ENCODE measurements around the gene RELL2.
A peak's percentile ranks its signal among the peaks of the same experiment; 100 is the strongest.

Gene RELL2

DNA sequence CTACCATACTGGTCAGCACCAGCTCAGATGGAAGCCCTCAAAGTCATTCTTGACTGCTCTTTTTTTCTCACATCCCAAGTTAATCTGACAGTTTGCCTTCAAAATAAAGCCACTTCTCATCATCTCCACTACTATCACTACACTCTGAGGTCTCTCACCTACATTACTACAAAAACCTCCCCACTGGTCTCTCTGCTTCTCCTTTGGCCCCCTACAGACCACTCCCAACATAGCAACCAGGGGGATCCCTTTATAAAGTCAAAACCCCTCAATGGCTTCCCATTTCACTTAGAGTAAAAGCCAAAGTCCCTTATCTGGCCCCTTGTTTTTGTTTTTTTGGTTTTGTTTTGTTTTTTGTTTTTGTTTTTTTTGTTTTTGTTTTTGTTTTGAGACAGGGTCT lies 40.6 kb downstream of the RELL2 start:
- no peak for DNase-seq (ENCODE audit: low read depth, low spot score)

DNA sequence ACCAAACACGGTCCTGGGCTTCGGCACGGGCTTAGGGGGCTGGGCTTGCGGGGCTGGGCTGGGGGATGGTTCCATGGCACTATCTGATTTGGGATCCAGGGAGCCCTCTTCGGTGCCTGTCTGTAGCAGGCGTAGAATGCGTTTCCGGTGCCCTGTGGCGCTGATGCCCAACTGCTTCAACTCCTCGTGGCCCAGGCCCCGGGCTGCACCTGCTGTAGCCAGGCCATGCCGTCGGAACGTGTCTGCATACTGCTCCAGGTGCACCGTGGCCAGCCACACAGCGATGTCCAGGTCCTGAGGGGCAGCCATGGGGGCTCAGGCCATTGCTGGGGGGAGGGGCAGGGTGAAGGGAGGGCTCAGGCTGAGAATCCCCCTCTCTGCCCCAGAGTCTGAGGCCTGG lies 43.4 kb downstream of the RELL2 start:
- WGBS (ENCODE audit: insufficient coverage, insufficient read length), result no CpG with 5 or more reads among the region's 16 CpGs
- H3K9me3 ChIP-seq (ENCODE audit: control insufficient read depth, insufficient read depth, low read length), result no peaks in the 10 kb centered on the region
- peaks cover 3% of the 10 kb centered on the region; the same call in 1 of the 2 replicates for H3K36me3 ChIP-seq (ENCODE audit: control insufficient read depth, insufficient read depth, low read length)
- H3K4me1 ChIP-seq (ENCODE audit: control insufficient read depth, insufficient read depth, low read length), result peaks cover 9% of the 10 kb centered on the region
- no peaks in the 10 kb centered on the region for H3K27me3 ChIP-seq (ENCODE audit: control insufficient read depth, insufficient read depth, low read length)
- no peak overlapping the region for H3K4me3 ChIP-seq (ENCODE audit: low read length)
- no peak overlapping the region for H3K27ac ChIP-seq (ENCODE audit: low read length)
- DNase-seq (ENCODE audit: low read depth, low spot score), result no peak

More for the DNA sequence above, 40.6 kb downstream of the RELL2 start:
- H3K4me3 ChIP-seq (ENCODE audit: low read length), result no peak overlapping the region
- no peaks in the 10 kb centered on the region for H3K27me3 ChIP-seq (ENCODE audit: control insufficient read depth, insufficient read depth, low read length)
- H3K9me3 ChIP-seq (ENCODE audit: control insufficient read depth, insufficient read depth, low read length), result no peaks in the 10 kb centered on the region
- no peak overlapping the region for H3K27ac ChIP-seq (ENCODE audit: low read length)
- peaks cover 7% of the 10 kb centered on the region for H3K36me3 ChIP-seq (ENCODE audit: control insufficient read depth, insufficient read depth, low read length)
- peaks cover 7% of the 10 kb centered on the region for H3K4me1 ChIP-seq (ENCODE audit: control insufficient read depth, insufficient read depth, low read length)

DNA sequence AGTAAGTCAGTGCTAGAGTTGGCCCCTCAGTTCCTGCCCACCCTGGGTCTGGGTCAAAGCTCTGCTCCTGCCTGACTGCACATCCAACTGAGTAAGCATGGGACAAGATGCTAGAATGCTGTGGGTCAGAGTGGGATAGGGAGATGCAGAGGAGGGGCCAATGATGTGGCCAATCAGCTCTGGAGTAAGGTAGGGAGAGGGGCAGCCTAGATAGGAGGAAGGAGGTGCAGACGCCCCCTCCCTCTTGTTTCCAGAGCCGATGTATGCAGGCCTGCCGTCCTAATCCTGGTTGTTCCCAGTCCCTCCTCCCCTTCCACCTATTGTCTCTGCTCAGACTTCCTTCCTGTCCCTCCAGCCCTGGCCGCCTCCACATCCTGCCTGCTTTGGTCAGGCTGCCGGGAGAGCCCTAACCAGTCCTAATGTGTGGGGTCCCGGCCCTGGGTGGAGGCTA lies 44.0 kb downstream of the RELL2 start:
- H3K4me1 ChIP-seq (ENCODE audit: control insufficient read depth, insufficient read depth, low read length), result peaks cover 9% of the 10 kb centered on the region
- DNase-seq (ENCODE audit: low read depth, low spot score), result peak; percentile 93
- no peak overlapping the region; the same call in 1 of the 2 replicates for H3K4me3 ChIP-seq (ENCODE audit: low read length)
- H3K36me3 ChIP-seq (ENCODE audit: control insufficient read depth, insufficient read depth, low read length), result peaks cover 3% of the 10 kb centered on the region; the same call in 1 of the 2 replicates
- no CpG with 5 or more reads among the region's 6 CpGs for WGBS (ENCODE audit: insufficient coverage, insufficient read length)
- H3K9me3 ChIP-seq (ENCODE audit: control insufficient read depth, insufficient read depth, low read length), result no peaks in the 10 kb centered on the region
- H3K27ac ChIP-seq (ENCODE audit: low read length), result no peak overlapping the region
- no peaks in the 10 kb centered on the region for H3K27me3 ChIP-seq (ENCODE audit: control insufficient read depth, insufficient read depth, low read length)

DNA sequence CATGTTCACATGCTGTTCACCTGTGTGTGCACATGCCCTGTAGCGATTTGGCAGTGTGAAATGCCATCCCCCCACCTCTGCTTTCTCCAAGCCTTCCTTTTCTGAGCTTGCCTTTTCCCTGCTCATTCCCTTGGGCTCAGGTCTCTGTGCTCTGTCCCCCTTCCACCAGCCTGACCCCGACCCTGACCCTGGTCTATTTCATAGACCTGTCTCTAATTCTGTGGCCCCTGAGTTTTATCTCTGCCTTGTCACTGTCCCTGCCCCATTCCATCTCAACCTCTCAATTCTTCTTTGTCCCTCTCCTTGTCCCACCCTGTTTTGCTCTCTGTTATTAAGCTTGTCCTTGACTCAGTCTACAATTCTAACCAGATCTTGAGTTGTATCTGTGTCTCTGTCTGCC lies 44.5 kb downstream of the RELL2 start:
- DNase-seq (ENCODE audit: low read depth, low spot score), result no peak
- peaks cover 9% of the 10 kb centered on the region for H3K4me1 ChIP-seq (ENCODE audit: control insufficient read depth, insufficient read depth, low read length)
- H3K27me3 ChIP-seq (ENCODE audit: control insufficient read depth, insufficient read depth, low read length), result no peaks in the 10 kb centered on the region
- peak overlapping the region; percentile 61; the same call in 1 of the 2 replicates for H3K4me3 ChIP-seq (ENCODE audit: low read length)
- no peaks in the 10 kb centered on the region for H3K9me3 ChIP-seq (ENCODE audit: control insufficient read depth, insufficient read depth, low read length)
- H3K27ac ChIP-seq (ENCODE audit: low read length), result no peak overlapping the region
- no CpG with 5 or more reads among the region's 2 CpGs for WGBS (ENCODE audit: insufficient coverage, insufficient read length)
- peaks cover 3% of the 10 kb centered on the region; the same call in 1 of the 2 replicates for H3K36me3 ChIP-seq (ENCODE audit: control insufficient read depth, insufficient read depth, low read length)

DNA sequence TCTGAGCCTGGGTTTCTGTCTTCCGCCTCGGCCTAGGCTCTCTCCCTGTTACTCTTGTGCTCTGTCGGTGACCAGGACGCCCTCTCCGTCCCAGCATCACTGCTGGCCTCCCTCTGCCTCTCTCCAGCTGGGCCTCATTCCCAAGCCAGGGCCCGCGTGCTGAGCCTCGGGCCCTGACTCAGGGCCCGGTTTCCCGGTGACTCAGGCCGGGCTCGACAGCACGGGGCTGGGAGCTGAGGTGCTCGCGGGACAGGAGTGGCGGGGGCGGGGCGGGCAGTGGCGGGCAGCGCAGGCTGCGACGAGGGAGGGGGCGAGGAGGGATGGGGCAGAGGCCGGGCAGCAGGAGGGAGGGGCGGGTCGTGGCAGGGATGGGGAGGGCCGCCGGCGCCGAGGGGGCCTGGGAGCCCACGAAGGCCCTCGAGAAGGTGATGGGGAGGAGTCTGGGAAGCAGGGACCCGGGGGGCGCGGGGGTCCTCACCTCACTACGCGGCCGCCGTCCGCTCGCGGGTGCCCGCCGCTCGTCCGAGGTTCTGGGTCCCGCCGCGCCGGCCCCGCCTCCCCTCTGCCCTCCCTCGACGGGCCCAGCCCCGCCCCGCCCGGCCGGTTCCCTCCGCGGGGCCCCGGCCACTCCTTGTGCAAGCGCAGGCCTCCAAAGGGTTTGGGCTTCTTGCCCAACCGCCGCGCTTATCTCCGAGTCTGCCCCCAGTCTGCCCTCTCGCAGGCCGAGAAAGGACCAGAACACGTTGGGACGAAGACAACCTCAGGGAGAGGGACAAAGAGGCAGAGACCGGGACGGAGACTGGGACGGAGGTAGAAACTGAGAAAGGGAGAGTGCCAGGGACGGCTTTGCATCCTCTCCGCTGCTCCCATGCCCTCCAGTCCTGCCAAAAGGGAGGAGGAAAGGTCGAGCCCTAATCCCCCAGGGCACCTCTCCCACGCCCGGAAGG lies 45.2 kb downstream of the RELL2 start, which contains the start of gene ARAP3:
TSS of gene ARAP3 (minus strand) at position 536 of the 947 bp plus-strand sequence. CDS start 1,744 bp downstream, outside the sequence.
- H3K27me3 ChIP-seq (ENCODE audit: control insufficient read depth, insufficient read depth, low read length), result no peaks in the 10 kb centered on the region
- DNase-seq (ENCODE audit: low read depth, low spot score), result no peak
- no CpG with 5 or more reads among the region's 77 CpGs for WGBS (ENCODE audit: insufficient coverage, insufficient read length)
- H3K4me1 ChIP-seq (ENCODE audit: control insufficient read depth, insufficient read depth, low read length), result peaks cover 10% of the 10 kb centered on the region
- H3K36me3 ChIP-seq (ENCODE audit: control insufficient read depth, insufficient read depth, low read length), result peaks cover 3% of the 10 kb centered on the region; the same call in 1 of the 2 replicates
- peak within 1 kb of the TSS; percentile 61; the same call in 1 of the 2 replicates for H3K4me3 ChIP-seq (ENCODE audit: low read length)
- H3K9me3 ChIP-seq (ENCODE audit: control insufficient read depth, insufficient read depth, low read length), result no peaks in the 10 kb centered on the region
- H3K27ac ChIP-seq (ENCODE audit: low read length), result no peak within 1 kb of the TSS

DNA sequence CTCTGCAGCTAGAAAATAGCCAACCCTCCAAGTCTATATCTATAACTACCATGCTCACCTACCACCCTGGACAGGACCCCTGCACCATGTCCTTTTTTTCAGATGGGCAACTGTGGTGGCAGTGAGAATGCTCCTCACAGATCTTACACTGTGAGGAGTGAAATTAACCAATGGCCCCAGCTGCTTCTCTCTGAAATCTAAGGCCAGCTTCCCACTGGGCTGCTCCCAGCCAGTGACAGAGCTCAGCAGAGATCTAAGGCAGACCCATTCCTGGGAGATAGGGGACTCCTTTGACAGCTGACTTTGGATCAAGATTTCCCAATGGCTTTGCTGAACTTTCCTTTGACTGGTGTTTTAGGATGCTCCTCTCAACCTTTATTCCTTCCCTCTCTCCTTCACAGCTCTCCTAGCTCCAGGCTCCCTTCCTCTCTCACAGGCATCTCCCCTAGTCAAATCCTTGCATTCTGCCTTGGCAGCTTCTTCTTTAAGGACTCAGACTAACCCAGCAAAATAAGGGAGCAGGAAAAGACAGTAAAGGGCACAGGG lies 46.9 kb downstream of the RELL2 start:
- Histone ChIP-seq H3K4me1 (ENCODE audit: control insufficient read depth, insufficient read depth, low read length) (peaks cover 11% of the 10 kb centered on the region), H3K36me3 (ENCODE audit: control insufficient read depth, insufficient read depth, low read length) (peaks cover 3% of the 10 kb centered on the region; the same call in 1 of the 2 replicates), H3K27me3 (ENCODE audit: control insufficient read depth, insufficient read depth, low read length) (no peaks in the 10 kb centered on the region), H3K27ac (ENCODE audit: low read length) (no peak overlapping the region), H3K9me3 (ENCODE audit: control insufficient read depth, insufficient read depth, low read length) (no peaks in the 10 kb centered on the region), H3K4me3 (ENCODE audit: low read length) (no peak overlapping the region)
- DNase-seq (ENCODE audit: low read depth, low spot score), result no peak

DNA sequence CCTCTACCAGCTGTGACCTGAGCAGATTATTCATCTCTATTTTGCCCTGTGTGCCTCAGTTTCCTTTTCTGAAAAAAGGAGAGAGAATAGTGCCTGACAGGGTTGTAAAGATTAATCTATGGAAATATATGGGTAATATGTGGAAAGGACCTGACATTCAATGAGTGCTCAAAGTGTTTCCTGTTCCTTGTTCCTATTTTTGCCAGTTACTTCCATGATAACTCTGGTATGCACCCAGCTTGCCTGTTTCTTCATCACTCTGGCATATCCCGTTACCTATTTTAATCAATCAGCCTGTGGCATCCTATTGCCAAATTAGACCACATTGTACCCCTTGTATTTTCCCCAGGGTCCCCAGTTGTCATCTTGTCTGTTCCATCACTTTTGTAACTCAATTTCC lies 48.8 kb downstream of the RELL2 start:
- Histone ChIP-seq H3K27me3 (ENCODE audit: control insufficient read depth, insufficient read depth, low read length) (no peaks in the 10 kb centered on the region), H3K9me3 (ENCODE audit: control insufficient read depth, insufficient read depth, low read length) (no peaks in the 10 kb centered on the region), H3K36me3 (ENCODE audit: control insufficient read depth, insufficient read depth, low read length) (no peaks in the 10 kb centered on the region), H3K4me3 (ENCODE audit: low read length) (no peak overlapping the region), H3K27ac (ENCODE audit: low read length) (no peak overlapping the region), H3K4me1 (ENCODE audit: control insufficient read depth, insufficient read depth, low read length) (peaks cover 6% of the 10 kb centered on the region; the same call in 1 of the 2 replicates)
- DNase-seq (ENCODE audit: low read depth, low spot score), result no peak
- WGBS (ENCODE audit: insufficient coverage, insufficient read length), result no CpG with 5 or more reads among the region's 1 CpG

DNA sequence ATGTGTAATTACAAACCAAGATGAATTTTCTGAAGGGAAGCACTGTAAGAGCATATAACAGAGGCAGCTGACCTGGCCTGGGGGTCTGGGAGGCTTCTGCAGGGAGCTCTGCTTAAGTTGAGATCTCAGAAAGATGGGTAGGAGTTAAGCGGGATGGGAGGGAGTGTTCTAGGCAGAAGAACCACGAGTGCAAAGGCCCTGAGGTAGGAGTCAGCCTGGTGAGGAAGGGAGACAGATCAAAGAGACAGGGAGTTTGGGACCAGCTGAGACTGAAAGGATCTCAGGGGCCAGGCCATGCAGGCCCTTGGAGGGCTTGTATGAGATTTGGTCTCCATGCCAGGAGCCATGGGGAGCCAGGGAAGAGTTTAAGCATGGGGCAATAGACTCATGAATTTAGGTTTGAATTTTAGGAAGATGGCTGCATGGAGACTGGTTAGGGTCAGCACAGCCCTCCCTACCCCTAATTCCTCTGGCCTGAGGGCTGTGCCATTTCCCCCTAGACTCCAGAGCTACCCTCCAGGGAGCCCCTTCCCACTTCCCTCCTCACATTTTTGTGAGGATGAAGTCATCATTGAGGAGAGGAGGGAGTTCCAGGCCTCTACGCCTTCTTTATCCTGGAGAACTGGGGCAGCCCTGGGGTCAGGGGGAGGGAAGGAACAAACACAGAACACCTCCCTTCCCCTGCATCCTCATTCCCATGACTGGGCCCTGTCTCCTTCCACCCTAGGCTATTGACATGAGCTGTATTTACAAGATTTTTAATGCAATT lies 50.0 kb downstream of the RELL2 start:
- H3K9me3 ChIP-seq (ENCODE audit: control insufficient read depth, insufficient read depth, low read length), result no peaks in the 10 kb centered on the region
- no peak overlapping the region for H3K27ac ChIP-seq (ENCODE audit: low read length)
- DNase-seq (ENCODE audit: low read depth, low spot score), result no peak
- H3K27me3 ChIP-seq (ENCODE audit: control insufficient read depth, insufficient read depth, low read length), result no peaks in the 10 kb centered on the region
- WGBS (ENCODE audit: insufficient coverage, insufficient read length), result no CpG with 5 or more reads among the region's 3 CpGs
- no peaks in the 10 kb centered on the region for H3K36me3 ChIP-seq (ENCODE audit: control insufficient read depth, insufficient read depth, low read length)
- H3K4me1 ChIP-seq (ENCODE audit: control insufficient read depth, insufficient read depth, low read length), result peaks cover 4% of the 10 kb centered on the region; the same call in 1 of the 2 replicates
- no peak overlapping the region for H3K4me3 ChIP-seq (ENCODE audit: low read length)

Data from iPS DF 6.9 (cell line).